Measurements from ENCODE around the gene ILRUN. TPM values are rescaled to one million over a fixed set of nuclear protein-coding genes. Genes with fewer than 3 reads are reported as not detected.
"Not testable (repeated sequence)": the region's sequence is repeated elsewhere in the genome, so short reads cannot be mapped to it uniquely, and the experiment has no call there.

The ILRUN gene
- total RNA-seq, 1 donor from 2014 or later, result 90.3 TPM

DNA sequence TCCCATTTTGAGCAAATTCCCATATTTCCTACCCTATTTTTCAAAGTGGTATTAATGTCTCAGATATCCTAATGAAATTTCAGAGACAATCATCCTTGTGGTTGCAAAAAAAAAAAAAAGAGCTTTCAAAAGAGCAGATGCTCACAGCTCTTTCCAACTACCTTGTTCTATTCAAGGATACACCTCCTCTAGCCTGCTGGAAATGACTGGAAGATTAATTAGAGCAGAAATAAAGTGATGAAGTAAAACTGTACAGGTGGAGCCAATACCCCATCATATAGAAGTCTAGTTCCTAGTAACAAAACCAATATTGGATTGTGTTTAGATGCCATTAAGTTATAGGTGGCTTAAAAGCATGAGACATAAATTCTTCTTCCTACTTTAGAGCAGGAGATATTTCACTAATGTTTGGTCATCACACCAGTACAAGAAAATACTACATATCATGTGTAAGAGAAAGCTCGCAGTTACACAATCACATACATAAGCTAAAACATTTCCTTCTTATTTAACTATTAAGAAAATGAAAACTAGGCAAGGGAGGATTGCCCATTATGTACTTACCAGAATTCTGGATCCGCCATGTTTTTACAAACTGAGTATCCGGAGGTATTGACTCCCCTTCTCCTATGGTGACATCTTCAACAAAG, 42.4 kb downstream of the ILRUN start:
- intact Hi-C loops (cut with DNase I), result no loop called here
- Histone ChIP-seq H3K27ac (no peak overlapping the region), H3K9me3 (no peaks in the 10 kb centered on the region), H3K36me3 (peaks cover 18% of the 10 kb centered on the region), H3K27me3 (ENCODE audit: low read depth) (no peaks in the 10 kb centered on the region), H3K4me3 (no peak overlapping the region), H3K4me1 (peaks cover 61% of the 10 kb centered on the region)
- DNase-seq (no peak), ATAC-seq (no peak)
- TF ChIP-seq, protein P1, sequence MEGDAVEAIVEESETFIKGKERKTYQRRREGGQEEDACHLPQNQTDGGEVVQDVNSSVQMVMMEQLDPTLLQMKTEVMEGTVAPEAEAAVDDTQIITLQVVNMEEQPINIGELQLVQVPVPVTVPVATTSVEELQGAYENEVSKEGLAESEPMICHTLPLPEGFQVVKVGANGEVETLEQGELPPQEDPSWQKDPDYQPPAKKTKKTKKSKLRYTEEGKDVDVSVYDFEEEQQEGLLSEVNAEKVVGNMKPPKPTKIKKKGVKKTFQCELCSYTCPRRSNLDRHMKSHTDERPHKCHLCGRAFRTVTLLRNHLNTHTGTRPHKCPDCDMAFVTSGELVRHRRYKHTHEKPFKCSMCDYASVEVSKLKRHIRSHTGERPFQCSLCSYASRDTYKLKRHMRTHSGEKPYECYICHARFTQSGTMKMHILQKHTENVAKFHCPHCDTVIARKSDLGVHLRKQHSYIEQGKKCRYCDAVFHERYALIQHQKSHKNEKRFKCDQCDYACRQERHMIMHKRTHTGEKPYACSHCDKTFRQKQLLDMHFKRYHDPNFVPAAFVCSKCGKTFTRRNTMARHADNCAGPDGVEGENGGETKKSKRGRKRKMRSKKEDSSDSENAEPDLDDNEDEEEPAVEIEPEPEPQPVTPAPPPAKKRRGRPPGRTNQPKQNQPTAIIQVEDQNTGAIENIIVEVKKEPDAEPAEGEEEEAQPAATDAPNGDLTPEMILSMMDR (IDR thresholded peaks at IDR 0.05), result no peak

DNA sequence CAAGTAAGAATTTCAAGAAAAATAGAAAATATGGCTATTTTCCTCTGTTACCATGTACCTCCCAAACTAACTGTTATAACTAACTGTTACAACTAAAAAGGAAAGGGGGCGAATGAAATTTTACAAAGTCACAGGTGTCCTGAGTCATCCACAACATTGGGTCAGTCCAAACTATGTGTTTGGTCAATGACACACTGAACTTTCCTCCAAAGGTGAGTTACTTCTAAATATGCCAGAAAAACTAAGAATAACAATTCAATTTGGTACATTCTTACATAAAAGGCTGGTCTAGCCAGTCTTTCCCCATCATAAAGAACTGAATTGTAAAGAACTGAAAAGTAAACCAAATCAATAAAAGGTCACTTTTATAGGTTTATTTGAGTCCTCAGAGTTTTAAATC, 44.3 kb downstream of the ILRUN start:
- Histone ChIP-seq H3K4me3 (no peak overlapping the region), H3K4me1 (peaks cover 47% of the 10 kb centered on the region), H3K27me3 (ENCODE audit: low read depth) (no peaks in the 10 kb centered on the region), H3K9me3 (no peaks in the 10 kb centered on the region), H3K36me3 (peaks cover 18% of the 10 kb centered on the region), H3K27ac (no peak overlapping the region)
- ATAC-seq (no peak), DNase-seq (no peak)
- intact Hi-C loops (cut with DNase I), result no loop called here
- TF ChIP-seq, protein P1 (IDR thresholded peaks at IDR 0.05), result no peak

DNA sequence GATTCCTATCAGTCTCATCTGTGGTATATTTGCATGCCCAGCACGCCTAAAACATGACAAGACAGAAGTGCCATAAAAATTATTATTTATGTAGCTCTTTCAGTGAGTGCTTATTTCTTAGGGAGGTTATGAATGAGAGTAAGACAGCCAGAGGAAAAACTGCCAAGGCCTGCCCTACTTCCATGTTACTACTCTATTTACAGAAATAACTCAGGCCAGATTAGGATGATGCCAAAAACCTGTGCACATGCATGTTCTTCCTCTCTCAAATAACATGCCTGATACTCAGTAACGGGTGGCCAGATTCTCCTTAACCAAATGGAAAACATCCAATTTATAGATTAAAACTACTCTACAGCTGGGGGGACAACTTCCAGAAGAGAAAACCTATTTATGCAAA, 45.7 kb downstream of the ILRUN start:
- no peaks in the 10 kb centered on the region for H3K9me3 ChIP-seq
- ATAC-seq (no peak), DNase-seq (no peak)
- intact Hi-C loops (cut with DNase I), result no loop called here
- H3K27me3 ChIP-seq (ENCODE audit: low read depth), result no peaks in the 10 kb centered on the region
- peaks cover 28% of the 10 kb centered on the region for H3K36me3 ChIP-seq
- H3K27ac ChIP-seq, result peak overlapping the region; percentile 37
- TF ChIP-seq, protein P1 (IDR thresholded peaks at IDR 0.05), result no peak
- H3K4me1 ChIP-seq, result peaks cover 33% of the 10 kb centered on the region
- H3K4me3 ChIP-seq, result no peak overlapping the region

DNA sequence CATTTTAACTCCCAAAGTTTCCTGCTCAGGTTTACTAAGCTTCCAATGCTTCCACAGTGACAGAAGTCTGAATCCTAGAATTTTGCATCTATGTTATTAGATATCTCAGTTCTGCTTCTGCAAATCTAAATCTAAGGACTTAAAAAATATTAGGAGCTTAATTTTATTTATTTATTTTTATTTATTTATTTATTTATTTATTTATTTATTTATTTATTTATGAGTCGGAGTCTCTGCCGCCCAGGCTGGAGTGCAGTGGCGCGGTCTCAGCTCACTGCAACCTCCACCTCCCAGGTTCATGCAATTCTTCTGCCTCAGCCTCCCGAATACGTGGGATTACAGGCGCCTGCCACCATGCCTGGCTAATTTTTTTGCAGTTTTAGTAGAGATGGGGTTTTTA, 46.3 kb downstream of the ILRUN start:
- Histone ChIP-seq H3K36me3 (peaks cover 34% of the 10 kb centered on the region), H3K4me1 (peaks cover 27% of the 10 kb centered on the region)
- H3K4me3 ChIP-seq; H3K27ac ChIP-seq; intact Hi-C loops (cut with DNase I); ATAC-seq; H3K27me3 ChIP-seq (ENCODE audit: low read depth); DNase-seq; H3K9me3 ChIP-seq: not testable (repeated sequence)

DNA sequence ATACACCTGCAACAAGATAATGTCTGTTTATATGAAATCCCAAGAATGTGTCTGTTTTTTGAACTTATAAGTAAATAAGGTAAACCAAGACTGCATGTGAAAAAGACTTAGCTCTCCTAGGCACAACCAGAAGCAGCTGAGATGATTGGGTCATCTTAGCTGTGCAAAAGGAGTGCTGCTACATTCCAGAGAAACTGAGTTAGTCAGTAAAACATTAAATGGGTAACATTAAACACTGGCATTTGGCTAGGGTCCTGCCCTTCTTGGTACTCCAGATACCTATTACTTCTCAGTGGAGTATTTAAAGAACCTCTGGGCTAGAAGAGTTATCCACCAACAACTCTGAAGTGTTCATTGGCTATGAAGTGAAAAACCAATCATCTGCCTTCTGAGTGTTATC, 47.8 kb downstream of the ILRUN start:
- ATAC-seq, result peak in 1 of 2 donors; percentile 41
- TF ChIP-seq, protein P1 (IDR thresholded peaks at IDR 0.05), result no peak

More for the DNA sequence above, 47.8 kb downstream of the ILRUN start:
- Histone ChIP-seq H3K4me1 (peaks cover 18% of the 10 kb centered on the region), H3K27ac (no peak overlapping the region), H3K27me3 (ENCODE audit: low read depth) (no peaks in the 10 kb centered on the region), H3K9me3 (no peaks in the 10 kb centered on the region), H3K36me3 (peaks cover 43% of the 10 kb centered on the region), H3K4me3 (no peak overlapping the region)
- no peak for DNase-seq
- intact Hi-C loops (cut with DNase I), result no loop called here

Other genes with a start within 250 kb of the ILRUN start
- gene PACSIN1, start 230.7 kb downstream of the ILRUN start, total RNA-seq, result not detected
- gene SPDEF, start 140.4 kb downstream of the ILRUN start, total RNA-seq, result 3.5 TPM
- gene SNRPC, start 60.7 kb upstream of the ILRUN start, total RNA-seq, result 61.6 TPM
- 14.1 TPM for gene BLTP3A, start 95.3 kb upstream of the ILRUN start, total RNA-seq
- gene TAF11, start 191.3 kb upstream of the ILRUN start, total RNA-seq, result 20.7 TPM
- 48.1 TPM for gene ANKS1A, start 192.5 kb upstream of the ILRUN start, total RNA-seq